ENCODE data around the gene GNAT1. TPM values are rescaled to one million over a fixed set of nuclear protein-coding genes. Genes with fewer than 3 reads are reported as not detected.
A peak's percentile ranks its signal among the peaks of the same experiment; 100 is the strongest.

GNAT1 gene
- total and polyA plus RNA-seq, 2 of the 13 experiments (the other 11 are each of a cell fraction or from before 2014, with no cell fraction given): 0.15 TPM; not detected in 1

DNA sequence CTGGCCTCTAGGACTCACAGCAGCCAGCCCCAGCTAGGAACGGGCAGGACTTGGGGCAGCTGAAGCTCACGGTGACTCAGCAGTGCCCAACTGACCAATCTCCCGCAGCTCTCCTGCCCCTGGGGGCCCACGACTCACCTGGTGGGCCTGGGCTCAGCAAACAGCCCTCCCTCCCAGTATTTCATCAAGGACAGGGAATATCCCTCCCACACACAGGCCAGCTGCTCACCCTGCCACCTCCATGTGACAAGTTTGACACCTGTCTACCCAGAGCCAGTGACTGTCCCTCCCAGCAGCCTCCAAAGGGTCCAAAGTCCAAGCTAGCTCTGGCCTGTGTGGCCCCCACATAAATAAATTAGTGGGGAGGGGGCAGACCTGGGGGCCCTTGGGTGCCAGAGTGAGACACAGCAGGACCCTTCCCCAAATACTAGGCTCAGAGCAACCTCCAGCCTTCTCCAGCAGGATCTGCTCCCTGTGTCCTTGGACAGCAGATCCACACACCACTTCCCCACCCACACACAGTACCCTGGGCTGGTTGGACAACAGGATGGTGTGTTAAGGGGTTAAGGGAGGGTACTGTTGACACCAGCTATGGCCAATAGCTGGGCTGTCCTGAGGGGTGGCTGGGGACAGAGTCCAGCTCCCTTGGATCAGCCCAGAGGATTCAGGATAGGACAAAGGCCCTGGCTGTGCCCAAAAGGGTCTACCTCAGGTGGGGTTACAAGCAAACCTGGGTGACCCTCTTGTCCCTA is 4.3 kb downstream of the GNAT1 start (continued):
- TF ChIP-seq ZBTB26 (CRISPR knock-in tag; IDR thresholded peaks at IDR 0.05; ENCODE audit: borderline replicate concordance) (peak; percentile 19; the same call in 1 of the 2 replicates), ZNF678 (CRISPR knock-in tag; IDR thresholded peaks at IDR 0.05) (0 out of 2 replicates have a peak, but pooled peaks have one; percentile 66), TBX2 (CRISPR knock-in tag; IDR thresholded peaks at IDR 0.05; ENCODE audit: borderline replicate concordance) (peak; percentile 100), ETV6 (CRISPR knock-in tag; conservative IDR thresholded peaks at IDR 0.05) (no peak; the same call in none of the 2 replicates), ZNF446 (CRISPR knock-in tag; IDR thresholded peaks at IDR 0.05) (0 out of 2 replicates have a peak, but pooled peaks have one; percentile 68), GATAD2A (CRISPR knock-in tag; IDR thresholded peaks at IDR 0.05) (peak; percentile 91), ZNF292 (CRISPR knock-in tag; IDR thresholded peaks at IDR 0.05; ENCODE audit: borderline replicate concordance, low read depth) (peak; percentile 91), ZBTB33 (CRISPR knock-in tag; IDR thresholded peaks at IDR 0.05) (0 out of 2 replicates have a peak, but pooled peaks have one; percentile 2), ELF4 (CRISPR knock-in tag; IDR thresholded peaks at IDR 0.05; ENCODE audit: borderline replicate concordance) (no peak; the same call in 1 of the 2 replicates), MTF2 (CRISPR knock-in tag; IDR thresholded peaks at IDR 0.05; ENCODE audit: borderline replicate concordance) (peak; percentile 23; the same call in 1 of the 2 replicates), GABPB1 (CRISPR knock-in tag; IDR thresholded peaks at IDR 0.05) (peak; percentile 67), GATAD1 (CRISPR knock-in tag; IDR thresholded peaks at IDR 0.05) (peak; percentile 57), MXI1 (IDR thresholded peaks at IDR 0.05; ENCODE audit: borderline replicate concordance, low read depth, low read length) (peak; percentile 76; the same call in 1 of the 3 replicates)
- TF ChIP-seq, protein P1, sequence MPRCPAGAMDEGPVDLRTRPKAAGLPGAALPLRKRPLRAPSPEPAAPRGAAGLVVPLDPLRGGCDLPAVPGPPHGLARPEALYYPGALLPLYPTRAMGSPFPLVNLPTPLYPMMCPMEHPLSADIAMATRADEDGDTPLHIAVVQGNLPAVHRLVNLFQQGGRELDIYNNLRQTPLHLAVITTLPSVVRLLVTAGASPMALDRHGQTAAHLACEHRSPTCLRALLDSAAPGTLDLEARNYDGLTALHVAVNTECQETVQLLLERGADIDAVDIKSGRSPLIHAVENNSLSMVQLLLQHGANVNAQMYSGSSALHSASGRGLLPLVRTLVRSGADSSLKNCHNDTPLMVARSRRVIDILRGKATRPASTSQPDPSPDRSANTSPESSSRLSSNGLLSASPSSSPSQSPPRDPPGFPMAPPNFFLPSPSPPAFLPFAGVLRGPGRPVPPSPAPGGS (CRISPR knock-in tag; IDR thresholded peaks at IDR 0.05): peak; percentile 89
- TF ChIP-seq, protein P2, sequence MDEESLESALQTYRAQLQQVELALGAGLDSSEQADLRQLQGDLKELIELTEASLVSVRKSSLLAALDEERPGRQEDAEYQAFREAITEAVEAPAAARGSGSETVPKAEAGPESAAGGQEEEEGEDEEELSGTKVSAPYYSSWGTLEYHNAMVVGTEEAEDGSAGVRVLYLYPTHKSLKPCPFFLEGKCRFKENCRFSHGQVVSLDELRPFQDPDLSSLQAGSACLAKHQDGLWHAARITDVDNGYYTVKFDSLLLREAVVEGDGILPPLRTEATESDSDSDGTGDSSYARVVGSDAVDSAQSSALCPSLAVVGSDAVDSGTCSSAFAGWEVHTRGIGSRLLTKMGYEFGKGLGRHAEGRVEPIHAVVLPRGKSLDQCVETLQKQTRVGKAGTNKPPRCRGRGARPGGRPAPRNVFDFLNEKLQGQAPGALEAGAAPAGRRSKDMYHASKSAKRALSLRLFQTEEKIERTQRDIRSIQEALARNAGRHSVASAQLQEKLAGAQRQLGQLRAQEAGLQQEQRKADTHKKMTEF (CRISPR knock-in tag; IDR thresholded peaks at IDR 0.05): peak; percentile 93
- TF ChIP-seq, protein P3, sequence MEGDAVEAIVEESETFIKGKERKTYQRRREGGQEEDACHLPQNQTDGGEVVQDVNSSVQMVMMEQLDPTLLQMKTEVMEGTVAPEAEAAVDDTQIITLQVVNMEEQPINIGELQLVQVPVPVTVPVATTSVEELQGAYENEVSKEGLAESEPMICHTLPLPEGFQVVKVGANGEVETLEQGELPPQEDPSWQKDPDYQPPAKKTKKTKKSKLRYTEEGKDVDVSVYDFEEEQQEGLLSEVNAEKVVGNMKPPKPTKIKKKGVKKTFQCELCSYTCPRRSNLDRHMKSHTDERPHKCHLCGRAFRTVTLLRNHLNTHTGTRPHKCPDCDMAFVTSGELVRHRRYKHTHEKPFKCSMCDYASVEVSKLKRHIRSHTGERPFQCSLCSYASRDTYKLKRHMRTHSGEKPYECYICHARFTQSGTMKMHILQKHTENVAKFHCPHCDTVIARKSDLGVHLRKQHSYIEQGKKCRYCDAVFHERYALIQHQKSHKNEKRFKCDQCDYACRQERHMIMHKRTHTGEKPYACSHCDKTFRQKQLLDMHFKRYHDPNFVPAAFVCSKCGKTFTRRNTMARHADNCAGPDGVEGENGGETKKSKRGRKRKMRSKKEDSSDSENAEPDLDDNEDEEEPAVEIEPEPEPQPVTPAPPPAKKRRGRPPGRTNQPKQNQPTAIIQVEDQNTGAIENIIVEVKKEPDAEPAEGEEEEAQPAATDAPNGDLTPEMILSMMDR (CRISPR knock-in tag; IDR thresholded peaks at IDR 0.05): no peak; the same call in 1 of the 2 replicates
- TF ChIP-seq, protein P4, sequence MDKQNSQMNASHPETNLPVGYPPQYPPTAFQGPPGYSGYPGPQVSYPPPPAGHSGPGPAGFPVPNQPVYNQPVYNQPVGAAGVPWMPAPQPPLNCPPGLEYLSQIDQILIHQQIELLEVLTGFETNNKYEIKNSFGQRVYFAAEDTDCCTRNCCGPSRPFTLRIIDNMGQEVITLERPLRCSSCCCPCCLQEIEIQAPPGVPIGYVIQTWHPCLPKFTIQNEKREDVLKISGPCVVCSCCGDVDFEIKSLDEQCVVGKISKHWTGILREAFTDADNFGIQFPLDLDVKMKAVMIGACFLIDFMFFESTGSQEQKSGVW (CRISPR knock-in tag; IDR thresholded peaks at IDR 0.05; ENCODE audit: borderline replicate concordance): no peak
- TF ChIP-seq, protein P5, sequence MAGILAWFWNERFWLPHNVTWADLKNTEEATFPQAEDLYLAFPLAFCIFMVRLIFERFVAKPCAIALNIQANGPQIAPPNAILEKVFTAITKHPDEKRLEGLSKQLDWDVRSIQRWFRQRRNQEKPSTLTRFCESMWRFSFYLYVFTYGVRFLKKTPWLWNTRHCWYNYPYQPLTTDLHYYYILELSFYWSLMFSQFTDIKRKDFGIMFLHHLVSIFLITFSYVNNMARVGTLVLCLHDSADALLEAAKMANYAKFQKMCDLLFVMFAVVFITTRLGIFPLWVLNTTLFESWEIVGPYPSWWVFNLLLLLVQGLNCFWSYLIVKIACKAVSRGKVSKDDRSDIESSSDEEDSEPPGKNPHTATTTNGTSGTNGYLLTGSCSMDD (CRISPR knock-in tag; IDR thresholded peaks at IDR 0.05): no peak

Data from HepG2 (cell line).